Activated CD4-positive, CD25-positive, alpha-beta regulatory T cell treated with anti-CD3 and anti-CD28 coated beads, Interleukin-2, amount 50 U/mL, for 24 hours (primary cell): Measurements from ENCODE around the gene USPL1.
A peak's percentile ranks its signal among the peaks of the same experiment; 100 is the strongest.

Experiments used
- ATAC-seq, 2 donors: fragments of 150-1000 bp; cut with Tn5 transposase; one replicate each; pipeline ENCODE4 v1.10.0; 2021; ENCODE audit warnings: mild to moderate bottlenecking in 1 of 2, moderate library complexity in 1 of 2

Gene USPL1

GRCh38 chr13:30664689-30665275, 47.1 kb downstream of the USPL1 start:
- ATAC-seq, result no peak

GRCh38 chr13:30665638-30666037, 47.9 kb downstream of the USPL1 start:
- no peak for ATAC-seq

DNA sequence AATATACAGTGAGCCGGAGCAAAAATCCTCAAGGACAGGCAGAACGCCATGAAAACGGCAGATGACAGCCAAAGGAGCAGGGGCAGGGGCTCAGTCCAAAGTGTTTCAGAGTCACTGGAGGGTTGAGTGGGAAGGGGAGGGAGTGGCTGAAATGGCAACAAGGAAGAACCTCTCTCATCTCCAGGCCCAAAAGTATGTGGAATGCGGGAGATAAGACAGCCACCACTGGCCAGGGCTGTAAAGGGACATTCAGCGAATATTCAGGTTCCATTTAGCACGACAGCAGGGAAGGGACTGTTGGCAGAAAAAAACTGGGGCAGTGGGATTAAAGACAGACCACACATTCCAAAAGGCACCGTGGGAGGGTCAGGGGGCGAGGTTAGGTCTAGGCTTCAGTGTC, 48.4 kb downstream of the USPL1 start:
- no peak for ATAC-seq

DNA sequence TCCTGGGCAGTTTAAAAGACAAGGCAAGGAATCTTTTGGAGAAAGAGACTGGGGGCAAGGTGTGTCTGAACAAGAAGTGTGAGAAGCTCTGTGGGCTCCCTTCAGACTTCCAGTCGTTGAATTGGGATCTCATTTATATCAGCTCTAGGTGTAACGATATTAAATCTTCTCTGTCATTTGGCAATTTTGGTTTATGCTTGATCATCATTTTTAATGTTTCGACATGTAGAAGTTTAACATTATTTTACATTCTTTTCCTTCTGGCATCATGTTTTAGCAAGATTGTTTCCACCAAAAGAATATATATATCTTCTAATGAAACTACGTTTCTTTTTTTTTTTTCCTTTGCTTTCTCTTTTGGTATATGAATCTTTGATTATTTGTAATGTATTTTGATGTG, 49.3 kb downstream of the USPL1 start:
- ATAC-seq, result no peak

- no peak for ATAC-seq
These were observed 50.6 kb downstream of the USPL1 start for GRCh38 chr13:30668312-30668711.

DNA sequence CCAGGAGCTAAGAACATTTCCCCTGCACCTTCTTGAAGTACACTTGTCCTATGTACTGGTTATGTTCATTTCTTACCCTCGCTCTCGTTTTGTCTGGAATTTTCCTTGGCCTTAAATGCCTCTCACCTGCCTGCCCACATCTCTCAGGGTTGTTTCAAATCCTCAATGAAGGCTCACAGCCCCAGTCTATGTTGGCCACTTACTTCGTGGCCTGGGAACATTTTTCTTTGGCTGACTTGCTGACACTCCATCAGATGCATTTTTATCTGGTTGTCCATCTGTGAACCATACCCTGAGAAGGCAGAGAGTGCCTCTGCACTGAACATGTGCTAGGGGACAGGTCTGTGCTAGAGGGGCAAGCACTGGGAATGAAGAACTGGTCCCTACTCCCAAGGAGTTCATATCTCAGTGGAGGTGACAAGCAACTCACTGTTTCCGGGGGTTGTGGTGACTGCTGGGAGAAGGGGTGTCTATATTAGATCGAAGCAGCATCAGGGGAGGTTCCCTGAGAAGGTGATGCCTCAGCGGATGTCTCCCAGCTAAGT, 53.6 kb downstream of the USPL1 start:
- ATAC-seq, result no peak

DNA sequence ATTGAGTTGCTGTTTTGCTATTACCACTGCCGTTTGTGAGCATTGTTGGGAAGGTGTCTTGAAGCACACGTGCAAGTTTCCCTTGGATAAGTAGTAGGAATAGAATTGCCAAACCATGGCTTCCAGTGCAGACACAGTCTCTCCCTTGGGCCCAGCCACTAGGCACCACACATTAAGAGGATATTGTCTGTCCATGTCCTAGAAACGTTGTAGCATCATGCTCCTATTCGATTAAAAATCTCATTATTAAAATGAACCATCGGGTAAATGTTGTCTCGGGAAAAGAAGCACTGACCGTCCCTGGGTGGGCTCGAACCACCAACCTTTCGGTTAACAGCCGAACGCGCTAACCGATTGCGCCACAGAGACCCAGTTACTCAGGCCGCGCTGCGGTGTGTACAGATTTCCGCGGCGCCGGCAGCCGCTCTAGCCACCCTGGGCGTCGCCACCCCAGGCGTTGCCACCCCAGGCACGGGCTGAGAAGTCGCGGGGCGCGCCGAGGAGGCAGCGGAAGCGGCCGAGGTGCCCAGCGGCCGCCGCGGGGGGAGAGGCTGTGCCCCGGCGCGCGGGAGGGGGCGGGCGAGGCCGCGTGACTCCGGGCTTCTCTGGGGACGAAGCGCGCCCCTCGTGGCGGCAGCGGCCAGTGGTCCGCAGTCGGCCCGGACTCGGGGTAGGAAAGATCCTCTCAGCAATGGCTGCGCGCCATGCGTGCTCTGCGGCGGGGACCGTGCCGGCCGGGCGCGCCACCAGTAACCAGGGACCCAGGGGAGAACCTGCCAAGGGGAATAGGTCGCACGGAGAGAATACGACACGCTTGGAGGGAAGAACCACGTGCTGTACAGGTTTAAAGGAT, 56.2 kb downstream of the USPL1 start:
- peak; percentile 94 to 95 for ATAC-seq

- ATAC-seq, result no peak
These were observed 58.0 kb downstream of the USPL1 start for GRCh38 chr13:30675717-30676116.

- ATAC-seq, result no peak
These were observed 59.0 kb downstream of the USPL1 start for GRCh38 chr13:30676672-30677071.

GRCh38 chr13:30679483-30680330, 62.0 kb downstream of the USPL1 start:
- ATAC-seq, result peak; percentile 61 to 76

GRCh38 chr13:30681843-30682242, 64.1 kb downstream of the USPL1 start:
- ATAC-seq, result no peak

DNA sequence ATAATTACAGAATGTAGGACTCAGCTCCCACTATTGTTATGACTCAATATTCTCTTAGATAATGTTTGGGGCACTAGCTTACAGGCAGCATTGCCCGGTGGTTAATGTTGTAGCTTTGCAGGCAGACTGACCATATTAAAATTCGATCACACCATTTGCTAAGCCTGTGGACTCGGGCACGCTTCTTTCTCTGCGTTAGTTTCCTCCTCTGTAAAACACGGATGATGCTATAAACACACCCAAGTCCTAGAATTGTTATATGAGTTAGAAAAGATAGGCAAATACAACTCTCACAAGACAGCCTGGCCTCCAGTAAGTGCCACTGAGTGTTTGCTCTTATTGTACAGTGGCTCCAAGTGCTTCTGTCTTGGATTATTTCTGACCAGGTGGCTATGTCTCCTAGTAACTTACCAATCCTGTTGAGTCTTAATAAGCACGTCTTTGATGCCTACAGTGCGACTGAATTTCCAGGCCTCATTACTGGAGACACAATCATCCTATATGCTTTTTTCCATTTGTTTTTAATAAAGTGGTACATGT, 67.7 kb downstream of the USPL1 start:
- ATAC-seq, result no peak

DNA sequence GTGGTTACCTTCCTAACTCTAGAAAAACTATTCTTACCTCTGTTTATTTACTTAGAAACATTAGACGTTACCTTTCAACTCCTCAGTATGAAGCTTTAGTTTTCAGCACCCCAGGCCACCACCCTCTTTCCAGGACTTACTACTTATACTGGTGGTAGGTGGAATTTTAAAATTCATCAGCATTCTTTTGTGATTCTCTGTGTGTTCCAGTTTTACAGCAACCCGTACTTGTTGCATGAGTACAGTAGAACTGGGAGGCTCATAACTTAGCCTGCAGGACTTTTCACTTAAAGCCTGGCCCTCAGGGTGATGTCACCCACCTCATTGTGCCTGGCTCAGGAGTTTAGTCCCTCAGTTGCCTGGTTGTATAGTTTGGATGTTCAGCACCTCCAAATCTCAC, 68.3 kb downstream of the USPL1 start:
- ATAC-seq, result no peak

GRCh38 chr13:30687601-30688000, 69.9 kb downstream of the USPL1 start:
- ATAC-seq, result no peak

DNA sequence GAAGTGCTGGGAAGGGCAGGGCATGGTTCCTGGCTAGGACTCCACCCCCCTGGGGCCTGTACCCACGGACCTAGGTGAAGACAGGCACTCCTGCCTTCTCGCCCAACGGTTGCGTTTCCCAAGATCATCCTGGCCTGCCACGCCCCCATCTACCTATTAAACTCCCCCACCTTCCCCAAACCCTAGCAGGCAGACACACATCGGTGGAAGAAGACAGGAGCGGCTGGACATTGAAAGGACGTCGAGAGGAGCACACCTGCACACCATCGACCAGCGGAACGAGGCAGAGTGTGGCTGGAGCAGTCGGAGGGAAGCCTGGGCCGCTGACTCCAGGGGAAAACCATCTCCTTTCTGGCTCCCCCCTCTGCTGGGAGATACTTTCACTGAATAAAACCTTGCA, 72.0 kb downstream of the USPL1 start:
- ATAC-seq, result no peak

DNA sequence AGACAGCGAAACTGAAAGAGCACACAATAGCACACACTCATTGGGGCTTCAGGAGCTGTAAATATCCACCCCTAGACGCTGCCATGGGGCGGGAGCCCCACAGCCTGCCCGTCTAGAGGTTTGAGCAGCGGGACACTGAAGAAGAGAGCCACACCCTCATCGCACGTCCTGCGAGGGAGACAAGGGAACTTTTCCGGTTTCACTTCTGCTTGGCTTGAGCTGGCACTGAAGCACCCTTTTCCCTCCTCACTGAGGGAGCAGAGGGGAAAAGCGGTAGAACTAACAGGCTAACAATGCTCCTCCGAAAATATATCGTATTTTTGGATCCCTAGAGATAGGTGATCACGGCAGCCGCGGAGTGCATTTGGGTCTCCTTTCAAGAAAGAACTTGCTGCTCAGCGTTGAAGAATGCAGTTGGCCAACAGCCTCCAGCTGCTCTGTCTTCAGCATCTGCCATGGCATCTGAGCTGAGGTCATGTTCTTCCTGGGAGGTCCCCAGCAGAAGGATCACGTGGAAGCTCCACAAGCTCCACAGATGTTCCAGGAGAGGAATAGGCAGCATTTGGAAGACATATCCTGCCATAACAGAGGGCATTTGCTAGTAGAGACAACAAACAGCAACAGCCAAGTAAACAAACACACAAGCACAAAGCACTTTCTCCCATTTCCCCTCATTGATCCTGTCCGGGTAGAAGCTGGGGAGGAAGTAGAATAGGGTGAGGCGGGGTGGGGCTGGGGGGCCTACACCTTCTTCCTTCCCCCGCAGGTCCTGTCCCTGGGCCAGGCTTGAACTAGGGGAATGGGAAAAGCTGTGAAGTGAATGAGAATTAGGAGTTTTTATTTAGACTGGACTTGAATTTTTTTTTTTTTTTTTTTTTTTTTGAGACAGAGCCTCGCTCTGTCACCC, 72.8 kb downstream of the USPL1 start:
- peak; percentile 56 to 64 for ATAC-seq

GRCh38 chr13:30692113-30692512, 74.4 kb downstream of the USPL1 start:
- ATAC-seq, result no peak

- no peak for ATAC-seq
These were observed 78.8 kb downstream of the USPL1 start for GRCh38 chr13:30696278-30697176.

- no peak for ATAC-seq
These were observed 79.6 kb downstream of the USPL1 start for GRCh38 chr13:30697177-30697953.

DNA sequence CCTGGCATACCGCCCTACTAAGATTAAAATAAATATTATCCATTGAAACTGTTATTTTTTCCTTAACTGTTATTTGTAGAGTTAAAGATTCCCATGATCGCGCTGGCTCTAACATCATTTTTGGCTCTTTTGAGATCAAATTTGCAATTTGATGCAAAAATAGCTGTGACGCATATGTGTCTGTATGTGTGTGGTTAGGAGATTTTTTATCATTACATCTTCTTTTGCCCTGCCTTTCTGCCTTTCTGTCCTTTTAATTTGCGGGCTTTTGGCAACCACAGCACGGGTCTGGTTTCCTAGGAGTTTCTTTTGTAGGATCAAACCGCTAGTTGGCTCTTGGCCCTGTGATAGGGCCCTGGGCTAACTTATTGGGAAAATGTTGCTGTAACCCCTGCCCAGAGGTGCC, 80.3 kb downstream of the USPL1 start:
- ATAC-seq, result no peak
